ENCODE data around the gene GCNA.

DNA sequence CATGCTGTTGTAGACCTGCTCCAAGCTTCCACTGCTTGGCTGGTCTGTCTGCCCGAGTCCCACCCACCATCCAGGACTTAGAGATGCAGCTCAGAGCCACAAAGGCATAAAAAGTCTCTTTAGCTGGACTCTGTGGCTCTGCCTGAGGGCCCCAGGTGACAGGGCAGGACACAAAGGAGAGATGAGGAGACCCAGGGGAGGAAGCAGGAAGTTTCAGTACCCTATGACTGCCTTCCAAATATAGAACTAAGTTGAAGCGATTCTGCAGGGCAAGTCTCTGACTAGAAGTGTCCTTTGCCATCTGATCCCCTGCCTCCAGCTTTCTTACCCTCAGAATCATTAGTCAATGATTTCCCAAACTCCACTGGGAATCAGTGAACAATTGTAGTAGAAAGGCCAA, 51.2 kb downstream of the GCNA start:
- TF ChIP-seq POLR2A (IDR thresholded peaks at IDR 0.05; ENCODE audit: extremely low read depth, insufficient read length) (no peak), MYC (IDR thresholded peaks at IDR 0.05; ENCODE audit: low read depth, low read length) (no peak)
